Tibial nerve (tissue), 3 donors: ENCODE measurements around the gene CDC42BPB.

Experiments
- CTCF ChIP-seq, 5 experiments: fragments of 200-600 bp in 3 of 5; fragments of 450-650 bp in 2 of 5; sonication (generic) in 3 of 5; IDR thresholded peaks; one replicate each; pipeline ENCODE4 v1.5.1; 2016 to 2019; ENCODE audit warnings: antibody characterized with exemption in 5 of 5, mild to moderate bottlenecking in 3 of 5, moderate library complexity in 2 of 5
- POLR2A ChIP-seq, 2 donors: fragments of 450-650 bp; IDR thresholded peaks; one replicate each; pipeline ENCODE4 v1.6.1; 2017; ENCODE audit warnings: antibody characterized with exemption in 2 of 2, mild to moderate bottlenecking in 2 of 2, moderate library complexity in 2 of 2

GRCh38 chr14:103094406-103095209 lies 37.3 kb upstream of the CDC42BPB start, which contains the start of gene EXOC3L4:
- TF ChIP-seq CTCF (IDR thresholded peaks at IDR 0.05) (no peak), POLR2A (IDR thresholded peaks at IDR 0.05) (no peak)
